DND-41 (cell line): Measurements from ENCODE around the gene ZNF780B.

ENCODE experiments used
- CTCF ChIP-seq: IDR thresholded peaks from 2 replicates; pipeline ENCODE4 v1.5.1; 2012; ENCODE audit warnings: borderline replicate concordance, low read length, moderate library complexity, mild to moderate bottlenecking; ENCODE audit not compliant: poor library complexity, severe bottlenecking; ENCODE audit errors: extremely low read depth
- EZH2 ChIP-seq: IDR thresholded peaks from 3 replicates; pipeline ENCODE4 v1.6.1; 2012; ENCODE audit warnings: borderline replicate concordance, low read depth, mild to moderate bottlenecking, moderate library complexity, low read length, inconsistent platforms; ENCODE audit not compliant: severe bottlenecking

- no peak for TF ChIP-seq EZH2
- TF ChIP-seq CTCF: no peak
These were observed 61.7 kb downstream of the ZNF780B start for GRCh38 chr19:39994361-39994760.
